ENCODE data around the gene PLAGL2. TPM values are rescaled to one million over a fixed set of nuclear protein-coding genes. Genes with fewer than 3 reads are reported as not detected.
"Not testable (repeated sequence)": the region's sequence is repeated elsewhere in the genome, so short reads cannot be mapped to it uniquely, and the experiment has no call there.

PLAGL2 gene
- total RNA-seq, 4 donors from 2014 or later, result 2.3 to 15.0 (median 4.9) TPM

DNA sequence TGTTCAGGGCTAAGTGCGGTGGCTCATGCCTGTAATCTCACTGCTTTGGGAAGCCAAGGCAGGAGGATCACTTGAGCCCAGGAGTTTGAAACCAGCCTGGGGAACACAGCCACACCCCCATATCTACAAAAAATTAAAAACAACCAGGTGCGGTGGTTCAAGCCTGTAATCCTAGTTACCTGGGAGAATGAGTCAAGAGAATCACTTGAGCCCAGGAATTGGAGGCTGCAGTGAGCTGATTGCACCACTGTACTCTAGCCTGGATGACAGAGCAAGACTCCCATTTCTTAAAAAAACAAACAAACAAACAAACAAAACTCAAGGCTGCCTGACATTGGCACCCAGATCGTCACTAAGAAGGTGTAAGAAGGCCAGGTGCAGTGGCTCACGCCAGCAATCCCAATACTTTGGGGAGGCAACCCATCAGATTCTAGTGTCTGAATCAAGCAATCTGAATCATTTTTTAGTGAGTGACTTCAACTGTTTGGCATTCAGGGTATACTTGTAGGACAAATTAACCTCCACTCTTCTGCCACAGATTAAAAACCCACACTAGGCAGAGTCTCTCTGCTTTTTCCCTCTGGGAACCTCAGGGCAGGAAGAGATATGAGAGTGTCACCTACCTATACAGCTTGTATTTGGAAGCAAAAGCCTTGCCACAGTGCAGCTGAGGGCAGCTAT lies 6.1 kb downstream of the PLAGL2 start:
- intact Hi-C loops (cut with DNase I; ENCODE audit: low total_unique reads), result no loop called here
- no peaks in the 10 kb centered on the region for H3K27me3 ChIP-seq
- no peak overlapping the region for H3K27ac ChIP-seq
- H3K4me1 ChIP-seq, result peaks cover 2 to 7% of the 10 kb centered on the region in 2 donors
- H3K36me3 ChIP-seq, result no peaks in the 10 kb centered on the region
- no peak for TF ChIP-seq CTCF (IDR thresholded peaks at IDR 0.05)
- no peak for TF ChIP-seq POLR2A (IDR thresholded peaks at IDR 0.05)
- DNase-seq, result no peak
- no peak overlapping the region for H3K4me3 ChIP-seq
- H3K9me3 ChIP-seq, result no peaks in the 10 kb centered on the region

- no peaks in the 10 kb centered on the region for H3K27me3 ChIP-seq
- H3K36me3 ChIP-seq, result no peaks in the 10 kb centered on the region
- no peak overlapping the region for H3K4me3 ChIP-seq
- H3K27ac ChIP-seq, result no peak overlapping the region
- no peaks in the 10 kb centered on the region for H3K4me1 ChIP-seq
- DNase-seq, result no peak
- H3K9me3 ChIP-seq, result no peaks in the 10 kb centered on the region
- intact Hi-C loops (cut with DNase I; ENCODE audit: low total_unique reads), result no loop called here
- no peak for TF ChIP-seq POLR2A (IDR thresholded peaks at IDR 0.05)
- TF ChIP-seq CTCF (IDR thresholded peaks at IDR 0.05), result no peak
Measured at GRCh38 chr20:32199006-32199405, 8.5 kb downstream of the PLAGL2 start.

DNA sequence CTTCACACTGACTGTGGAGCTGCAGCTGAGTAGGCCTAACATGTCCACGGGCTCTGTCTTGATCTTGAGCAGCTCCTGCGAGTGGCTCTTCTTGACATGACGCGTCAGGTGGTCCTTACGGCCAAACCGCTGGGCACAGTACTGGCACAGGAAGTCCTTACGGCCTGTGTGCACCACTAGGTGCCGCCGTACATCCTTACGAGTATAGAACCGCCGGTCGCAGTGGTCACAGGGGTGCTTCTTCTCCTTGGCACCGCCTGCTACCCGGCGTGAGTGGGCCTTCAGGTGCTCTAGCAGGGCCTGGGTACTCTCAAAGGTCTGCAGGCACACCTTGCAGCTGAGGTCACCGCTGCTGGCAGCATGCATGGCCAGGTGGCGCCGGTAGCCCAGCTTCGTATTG lies 10.4 kb downstream of the PLAGL2 start:
- H3K27me3 ChIP-seq; H3K4me1 ChIP-seq; DNase-seq; H3K27ac ChIP-seq; intact Hi-C loops (cut with DNase I; ENCODE audit: low total_unique reads); H3K36me3 ChIP-seq; H3K9me3 ChIP-seq; H3K4me3 ChIP-seq: not testable (repeated sequence)

- H3K9me3 ChIP-seq; H3K27ac ChIP-seq; H3K4me1 ChIP-seq; H3K36me3 ChIP-seq; DNase-seq; intact Hi-C loops (cut with DNase I; ENCODE audit: low total_unique reads); H3K4me3 ChIP-seq; H3K27me3 ChIP-seq: not testable (repeated sequence)
Measured at GRCh38 chr20:32196613-32197012, 10.9 kb downstream of the PLAGL2 start.

GRCh38 chr20:32195581-32195980 lies 12.0 kb downstream of the PLAGL2 start:
- no peaks in the 10 kb centered on the region for H3K36me3 ChIP-seq
- no peak for TF ChIP-seq POLR2A (IDR thresholded peaks at IDR 0.05)
- no peak for TF ChIP-seq CTCF (IDR thresholded peaks at IDR 0.05)

DNA sequence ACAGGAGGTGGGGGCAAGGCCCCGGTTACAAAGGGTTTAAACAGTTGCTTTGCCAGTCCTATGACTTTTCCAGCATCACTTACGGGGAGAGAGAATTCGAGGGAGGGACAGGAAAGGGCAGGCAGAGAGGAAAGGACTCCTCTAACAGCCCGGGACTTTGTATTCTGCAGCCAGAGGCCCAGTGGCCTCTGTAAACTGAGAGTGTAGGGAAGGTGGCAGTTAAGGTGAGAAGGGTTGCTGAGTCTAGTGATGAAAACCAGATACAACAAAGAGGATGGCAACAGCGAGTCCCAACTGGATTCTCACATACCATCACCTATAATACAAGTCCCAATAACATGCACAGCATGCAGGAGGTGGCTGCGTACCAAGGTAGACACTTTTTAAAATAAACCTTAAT lies 13.5 kb downstream of the PLAGL2 start:
- no peaks in the 10 kb centered on the region for H3K27me3 ChIP-seq
- intact Hi-C loops (cut with DNase I; ENCODE audit: low total_unique reads), result no loop called here
- DNase-seq, result no peak
- H3K27ac ChIP-seq, result no peak overlapping the region
- no peak overlapping the region for H3K4me3 ChIP-seq
- no peaks in the 10 kb centered on the region for H3K9me3 ChIP-seq
- no peaks in the 10 kb centered on the region for H3K36me3 ChIP-seq
- TF ChIP-seq CTCF (IDR thresholded peaks at IDR 0.05), result no peak
- TF ChIP-seq POLR2A (IDR thresholded peaks at IDR 0.05), result no peak
- H3K4me1 ChIP-seq, result peaks cover 0 to 3% of the 10 kb centered on the region in 2 donors

More at GRCh38 chr20:32195581-32195980, 12.0 kb downstream of the PLAGL2 start:
- no peak overlapping the region for H3K4me3 ChIP-seq
- no peaks in the 10 kb centered on the region for H3K9me3 ChIP-seq
- no peak for DNase-seq
- intact Hi-C loops (cut with DNase I; ENCODE audit: low total_unique reads), result no loop called here
- no peak overlapping the region for H3K27ac ChIP-seq
- no peaks in the 10 kb centered on the region for H3K4me1 ChIP-seq
- no peaks in the 10 kb centered on the region for H3K27me3 ChIP-seq

GRCh38 chr20:32193336-32193735 lies 14.2 kb downstream of the PLAGL2 start:
- H3K27me3 ChIP-seq; DNase-seq; H3K4me1 ChIP-seq; intact Hi-C loops (cut with DNase I; ENCODE audit: low total_unique reads); H3K36me3 ChIP-seq; H3K4me3 ChIP-seq; H3K9me3 ChIP-seq: not testable (repeated sequence)
- H3K27ac ChIP-seq, result peak overlapping the region in 1 of 2 donors; percentile 22

Measured in uterus (tissue), 4 donors.